HG02884 (cell line): Measurements from ENCODE around the gene CTTNBP2NL.
"Not testable (repeated sequence)": the region's sequence is repeated elsewhere in the genome, so short reads cannot be mapped to it uniquely, and the experiment has no call there.

ENCODE experiments used
- ATAC-seq: cut with Tn5 transposase; IDR thresholded peaks from one replicate; pipeline ENCODE4 v1.9.1; 2021; ENCODE audit warnings: mild to moderate bottlenecking, moderate library complexity; ENCODE audit not compliant: unreplicated experiment

Gene CTTNBP2NL

GRCh38 chr1:112386024-112386723 lies 9.8 kb upstream of the CTTNBP2NL start:
- no peak for ATAC-seq

GRCh38 chr1:112386731-112387346 lies 9.2 kb upstream of the CTTNBP2NL start:
- no peak for ATAC-seq

- ATAC-seq, result no peak
Measured at GRCh38 chr1:112387807-112388206, 8.2 kb upstream of the CTTNBP2NL start.

- ATAC-seq, result no peak
Measured at GRCh38 chr1:112388436-112388835, 7.6 kb upstream of the CTTNBP2NL start.

GRCh38 chr1:112389689-112390088 lies 6.3 kb upstream of the CTTNBP2NL start:
- no peak for ATAC-seq

GRCh38 chr1:112390335-112390734 lies 5.7 kb upstream of the CTTNBP2NL start:
- not testable (repeated sequence) for ATAC-seq

- ATAC-seq, result peak; percentile 44
Measured at GRCh38 chr1:112390775-112391602, 5.0 kb upstream of the CTTNBP2NL start.

GRCh38 chr1:112391603-112391940 lies 4.4 kb upstream of the CTTNBP2NL start:
- ATAC-seq, result no peak

- ATAC-seq, result no peak
Measured at GRCh38 chr1:112393631-112393974, 2.4 kb upstream of the CTTNBP2NL start.

GRCh38 chr1:112394743-112395062 lies 1.3 kb upstream of the CTTNBP2NL start:
- no peak for ATAC-seq

- ATAC-seq, result no peak
Measured at GRCh38 chr1:112395256-112395820, 676 bp upstream of the CTTNBP2NL start.

GRCh38 chr1:112396653-112397471 lies 848 bp downstream of the CTTNBP2NL start:
- ATAC-seq, result no peak

GRCh38 chr1:112397841-112398240 lies 1.8 kb downstream of the CTTNBP2NL start:
- ATAC-seq, result no peak

GRCh38 chr1:112399456-112399855 lies 3.4 kb downstream of the CTTNBP2NL start:
- ATAC-seq, result no peak

GRCh38 chr1:112400706-112401105 lies 4.7 kb downstream of the CTTNBP2NL start:
- ATAC-seq, result not testable (repeated sequence)

GRCh38 chr1:112402682-112403643 lies 6.9 kb downstream of the CTTNBP2NL start:
- peak; percentile 64 for ATAC-seq

- ATAC-seq, result no peak
Measured at GRCh38 chr1:112406771-112407170, 10.8 kb downstream of the CTTNBP2NL start.

- ATAC-seq, result no peak
Measured at GRCh38 chr1:112409414-112409813, 13.4 kb downstream of the CTTNBP2NL start.

- no peak for ATAC-seq
Measured at GRCh38 chr1:112410673-112411072, 14.7 kb downstream of the CTTNBP2NL start.

- ATAC-seq, result no peak
Measured at GRCh38 chr1:112417271-112417670, 21.3 kb downstream of the CTTNBP2NL start.
